Esophagus muscularis mucosa (tissue), 4 donors: ENCODE measurements around the gene RECK.

Experiments used
- EP300 ChIP-seq: sonication (generic); formaldehyde crosslinking; IDR thresholded peaks from one replicate; pipeline ENCODE4 v1.6.1; 2017; ENCODE audit warnings: antibody characterized with exemption
- POLR2A ChIP-seq: fragments of 450-650 bp; IDR thresholded peaks from one replicate; pipeline ENCODE4 v1.6.1; 2017; ENCODE audit warnings: antibody characterized with exemption, moderate library complexity, mild to moderate bottlenecking, low read depth
- POLR2AphosphoS5 ChIP-seq, 2 donors: sonication (generic); formaldehyde crosslinking; IDR thresholded peaks; one replicate each; pipeline ENCODE4 v1.6.1; 2017; ENCODE audit warnings: antibody characterized with exemption in 2 of 2
- TF ChIP-seq, protein P1 (sequence below), 3 experiments: fragments of 200-600 bp in 2 of 3; fragments of 450-650 bp in 1 of 3; sonication (generic) in 2 of 3; IDR thresholded peaks; one replicate each; pipeline ENCODE4 v1.5.1; 2017 to 2019; ENCODE audit warnings: antibody characterized with exemption in 3 of 3, mild to moderate bottlenecking in 2 of 3, moderate library complexity in 1 of 3

DNA sequence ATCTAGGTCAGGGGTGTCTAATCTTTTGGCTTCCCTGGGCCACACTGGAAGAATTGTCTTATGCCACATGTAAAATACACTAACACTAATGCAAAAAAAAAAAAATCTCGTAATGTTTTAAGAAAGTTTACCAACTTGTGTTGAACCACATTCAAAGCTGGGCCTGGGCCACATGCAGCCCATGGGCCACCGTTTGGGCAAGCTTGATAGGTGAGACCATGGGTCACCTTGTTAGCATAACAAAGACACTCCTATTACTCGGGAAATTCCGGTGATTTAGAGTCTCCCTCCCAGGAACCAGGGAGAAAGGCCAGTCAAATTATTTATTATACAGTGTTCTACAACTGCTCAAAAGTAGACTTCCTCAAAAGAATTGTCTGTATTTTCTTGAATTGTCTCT lies 12.7 kb downstream of the RECK start:
- TF ChIP-seq, protein P1, sequence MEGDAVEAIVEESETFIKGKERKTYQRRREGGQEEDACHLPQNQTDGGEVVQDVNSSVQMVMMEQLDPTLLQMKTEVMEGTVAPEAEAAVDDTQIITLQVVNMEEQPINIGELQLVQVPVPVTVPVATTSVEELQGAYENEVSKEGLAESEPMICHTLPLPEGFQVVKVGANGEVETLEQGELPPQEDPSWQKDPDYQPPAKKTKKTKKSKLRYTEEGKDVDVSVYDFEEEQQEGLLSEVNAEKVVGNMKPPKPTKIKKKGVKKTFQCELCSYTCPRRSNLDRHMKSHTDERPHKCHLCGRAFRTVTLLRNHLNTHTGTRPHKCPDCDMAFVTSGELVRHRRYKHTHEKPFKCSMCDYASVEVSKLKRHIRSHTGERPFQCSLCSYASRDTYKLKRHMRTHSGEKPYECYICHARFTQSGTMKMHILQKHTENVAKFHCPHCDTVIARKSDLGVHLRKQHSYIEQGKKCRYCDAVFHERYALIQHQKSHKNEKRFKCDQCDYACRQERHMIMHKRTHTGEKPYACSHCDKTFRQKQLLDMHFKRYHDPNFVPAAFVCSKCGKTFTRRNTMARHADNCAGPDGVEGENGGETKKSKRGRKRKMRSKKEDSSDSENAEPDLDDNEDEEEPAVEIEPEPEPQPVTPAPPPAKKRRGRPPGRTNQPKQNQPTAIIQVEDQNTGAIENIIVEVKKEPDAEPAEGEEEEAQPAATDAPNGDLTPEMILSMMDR (IDR thresholded peaks at IDR 0.05): no peak
- TF ChIP-seq EP300: no peak
- TF ChIP-seq POLR2AphosphoS5 (IDR thresholded peaks at IDR 0.05): no peak
- no peak for TF ChIP-seq POLR2A
